ENCODE results near the gene GASK1A.

DNA sequence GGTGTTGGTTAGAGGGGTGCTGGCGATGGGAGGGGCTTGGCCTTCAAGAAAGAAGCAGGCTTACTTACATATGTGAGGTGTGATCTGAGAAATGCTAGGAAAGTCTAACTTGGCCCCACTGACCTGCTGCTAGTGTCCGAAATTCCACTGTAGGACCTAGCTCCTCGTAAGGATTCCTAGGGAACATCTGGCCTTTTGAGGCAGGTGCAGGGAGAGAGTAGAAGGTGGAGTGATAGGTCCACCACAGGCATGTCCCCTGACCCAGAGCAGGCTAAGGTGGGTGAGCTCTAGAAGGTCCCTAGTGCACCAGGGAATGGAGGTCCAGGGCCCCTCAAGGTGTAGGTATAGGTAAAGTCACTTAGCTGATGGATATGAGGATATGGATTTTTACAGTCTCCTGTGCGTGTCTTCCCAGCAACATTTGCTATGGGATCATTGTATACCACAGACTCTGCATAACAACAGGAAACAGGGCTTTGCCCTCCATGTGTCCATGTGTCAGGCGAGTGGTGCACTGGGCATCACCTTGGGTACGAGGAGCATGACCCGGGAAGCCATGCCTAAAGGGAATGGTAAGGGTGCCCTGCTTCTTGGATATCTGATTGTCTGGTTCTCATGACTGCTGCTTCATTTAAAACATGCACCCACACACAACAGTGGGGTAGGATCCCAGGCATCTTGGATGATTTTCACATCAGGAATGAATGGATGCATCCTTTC lies 94.2 kb downstream of the GASK1A start:
- TF ChIP-seq CTCF (IDR thresholded peaks at IDR 0.05): no peak
- no peak for TF ChIP-seq POLR2AphosphoS5 (IDR thresholded peaks at IDR 0.05; ENCODE audit: low read depth, low read length)
- TF ChIP-seq, protein P1, sequence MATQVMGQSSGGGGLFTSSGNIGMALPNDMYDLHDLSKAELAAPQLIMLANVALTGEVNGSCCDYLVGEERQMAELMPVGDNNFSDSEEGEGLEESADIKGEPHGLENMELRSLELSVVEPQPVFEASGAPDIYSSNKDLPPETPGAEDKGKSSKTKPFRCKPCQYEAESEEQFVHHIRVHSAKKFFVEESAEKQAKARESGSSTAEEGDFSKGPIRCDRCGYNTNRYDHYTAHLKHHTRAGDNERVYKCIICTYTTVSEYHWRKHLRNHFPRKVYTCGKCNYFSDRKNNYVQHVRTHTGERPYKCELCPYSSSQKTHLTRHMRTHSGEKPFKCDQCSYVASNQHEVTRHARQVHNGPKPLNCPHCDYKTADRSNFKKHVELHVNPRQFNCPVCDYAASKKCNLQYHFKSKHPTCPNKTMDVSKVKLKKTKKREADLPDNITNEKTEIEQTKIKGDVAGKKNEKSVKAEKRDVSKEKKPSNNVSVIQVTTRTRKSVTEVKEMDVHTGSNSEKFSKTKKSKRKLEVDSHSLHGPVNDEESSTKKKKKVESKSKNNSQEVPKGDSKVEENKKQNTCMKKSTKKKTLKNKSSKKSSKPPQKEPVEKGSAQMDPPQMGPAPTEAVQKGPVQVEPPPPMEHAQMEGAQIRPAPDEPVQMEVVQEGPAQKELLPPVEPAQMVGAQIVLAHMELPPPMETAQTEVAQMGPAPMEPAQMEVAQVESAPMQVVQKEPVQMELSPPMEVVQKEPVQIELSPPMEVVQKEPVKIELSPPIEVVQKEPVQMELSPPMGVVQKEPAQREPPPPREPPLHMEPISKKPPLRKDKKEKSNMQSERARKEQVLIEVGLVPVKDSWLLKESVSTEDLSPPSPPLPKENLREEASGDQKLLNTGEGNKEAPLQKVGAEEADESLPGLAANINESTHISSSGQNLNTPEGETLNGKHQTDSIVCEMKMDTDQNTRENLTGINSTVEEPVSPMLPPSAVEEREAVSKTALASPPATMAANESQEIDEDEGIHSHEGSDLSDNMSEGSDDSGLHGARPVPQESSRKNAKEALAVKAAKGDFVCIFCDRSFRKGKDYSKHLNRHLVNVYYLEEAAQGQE (IDR thresholded peaks at IDR 0.05; ENCODE audit: insufficient read depth in 1 of 2, low read depth in 2 of 2, low read length in 1 of 2): no peak
- no peak for TF ChIP-seq SIN3A (IDR thresholded peaks at IDR 0.05; ENCODE audit: borderline replicate concordance, insufficient read depth, low read depth, low read length)
- no peak for TF ChIP-seq TCF7L2 (IDR thresholded peaks at IDR 0.05; ENCODE audit: low read depth, low read length)
